ENCODE data around the gene MT1B. TPM values are rescaled to one million over a fixed set of nuclear protein-coding genes. Genes with fewer than 3 reads are reported as not detected.

MT1B gene
- total RNA-seq, 2 experiments from 2014 or later: not detected

GRCh38 chr16:56643080-56643778 is 8.5 kb upstream of the MT1B start:
- H3K27ac Mint-ChIP-seq: peak overlapping the region; percentile 9
- peaks cover 40% of the 10 kb centered on the region for H3K27me3 Mint-ChIP-seq (ENCODE audit: low read depth)
- peak; percentile 87 for DNase-seq
- intact Hi-C loops (cut with micrococcal nuclease): loop anchor here (1.0 to 2.0 kb wide), 8 partner anchors 14 to 128 kb away; partner anchors contain the start of genes MT1E, MT1F, MT1X and MT2A
- H3K9me3 Mint-ChIP-seq: no peaks in the 10 kb centered on the region
- no peaks in the 10 kb centered on the region for H3K36me3 Mint-ChIP-seq (ENCODE audit: low read depth)
- CTCF ChIA-PET: interaction anchor here (0.5 to 1.7 kb wide), 17 partner anchors 13 to 130 kb away, joined by 3 to 7 read pairs (median 5); partner anchors contain the start of gene MT4
- H3K4me3 Mint-ChIP-seq: peak overlapping the region; percentile 46
- peaks cover 21% of the 10 kb centered on the region for H3K4me1 Mint-ChIP-seq (ENCODE audit: low read depth)

DNA sequence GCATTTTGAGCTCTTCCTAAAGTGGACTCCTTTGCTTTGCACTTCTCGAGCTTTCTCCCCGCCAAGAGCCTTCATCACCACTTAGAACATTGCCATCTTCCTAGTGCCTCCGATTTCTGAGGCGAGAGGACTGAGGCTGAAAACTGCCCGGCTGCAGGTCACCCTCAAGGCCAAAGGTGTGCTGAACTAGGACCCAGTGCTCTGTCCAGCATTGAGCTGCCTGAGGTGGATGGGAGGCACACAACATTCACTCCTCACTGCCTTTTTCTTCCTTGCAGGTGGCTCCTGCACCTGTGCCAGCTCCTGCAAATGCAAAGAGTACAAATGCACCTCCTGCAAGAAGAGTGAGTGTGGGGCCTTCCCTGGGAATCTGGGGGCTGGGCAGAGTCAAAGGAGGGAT is 7.9 kb upstream of the MT1B start:
- Mint-ChIP-seq H3K36me3 (ENCODE audit: low read depth) (no peaks in the 10 kb centered on the region), H3K27ac (peak overlapping the region; percentile 9), H3K4me1 (ENCODE audit: low read depth) (peaks cover 18% of the 10 kb centered on the region), H3K27me3 (ENCODE audit: low read depth) (peaks cover 42% of the 10 kb centered on the region), H3K4me3 (peak overlapping the region; percentile 46), H3K9me3 (no peaks in the 10 kb centered on the region)
- intact Hi-C loops (cut with micrococcal nuclease): loop anchor here (1.0 to 2.0 kb wide), 8 partner anchors 13 to 129 kb away; partner anchors contain the start of genes MT1E, MT1F, MT1X and MT2A
- CTCF ChIA-PET: interaction anchor here (0.5 to 1.7 kb wide), 17 partner anchors 13 to 130 kb away, joined by 3 to 7 read pairs (median 5); partner anchors contain the start of gene MT4
- DNase-seq: no peak

- CTCF ChIA-PET: interaction anchor here (1.0 kb wide), 1 partner anchor 69 kb away, joined by 3 read pairs; no protein-coding TSS in a partner anchor
- no peaks in the 10 kb centered on the region for H3K9me3 Mint-ChIP-seq
- no peak overlapping the region for H3K27ac Mint-ChIP-seq
- no peak overlapping the region for H3K4me3 Mint-ChIP-seq
- H3K27me3 Mint-ChIP-seq (ENCODE audit: low read depth): peaks cover 33% of the 10 kb centered on the region
- peaks cover 18% of the 10 kb centered on the region for H3K4me1 Mint-ChIP-seq (ENCODE audit: low read depth)
- no peak for DNase-seq
- intact Hi-C loops (cut with micrococcal nuclease): no loop called here
- H3K36me3 Mint-ChIP-seq (ENCODE audit: low read depth): no peaks in the 10 kb centered on the region
These were observed 6.4 kb upstream of the MT1B start for GRCh38 chr16:56645311-56645710.

DNA sequence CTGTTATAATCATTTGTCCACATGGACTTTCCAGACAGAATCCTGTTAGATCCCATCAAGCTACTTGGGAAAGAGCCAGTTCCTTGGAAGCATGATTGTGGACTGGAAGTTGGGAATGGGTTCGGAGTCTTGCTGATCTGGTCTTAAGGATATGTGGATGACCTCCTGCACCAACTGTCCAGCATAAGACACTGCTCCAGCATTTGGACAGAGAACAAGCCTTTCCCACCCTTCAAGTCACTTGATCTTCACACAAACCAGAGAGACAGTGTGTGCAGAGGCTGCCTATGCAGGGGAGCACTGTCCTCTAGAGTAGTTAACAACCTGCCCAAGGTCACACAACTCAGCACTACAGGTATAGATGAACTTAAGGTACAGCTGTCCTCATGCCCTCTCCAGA is 5.8 kb upstream of the MT1B start:
- CTCF ChIA-PET: interaction anchor here (0.9 kb wide), 1 partner anchor 56 kb away, joined by 5 read pairs; no protein-coding TSS in a partner anchor
- H3K4me1 Mint-ChIP-seq (ENCODE audit: low read depth): peaks cover 18% of the 10 kb centered on the region
- H3K9me3 Mint-ChIP-seq: no peaks in the 10 kb centered on the region
- H3K4me3 Mint-ChIP-seq: no peak overlapping the region
- no peak for DNase-seq
- no peaks in the 10 kb centered on the region for H3K36me3 Mint-ChIP-seq (ENCODE audit: low read depth)
- H3K27ac Mint-ChIP-seq: no peak overlapping the region
- intact Hi-C loops (cut with micrococcal nuclease): no loop called here
- peaks cover 28% of the 10 kb centered on the region for H3K27me3 Mint-ChIP-seq (ENCODE audit: low read depth)

- CTCF ChIA-PET: interaction anchor here (0.5 kb wide), 1 partner anchor 38 kb away, joined by 3 read pairs; no protein-coding TSS in a partner anchor
- Mint-ChIP-seq H3K4me3 (no peak overlapping the region), H3K9me3 (no peaks in the 10 kb centered on the region), H3K27me3 (ENCODE audit: low read depth) (peaks cover 21% of the 10 kb centered on the region), H3K4me1 (ENCODE audit: low read depth) (peaks cover 14% of the 10 kb centered on the region), H3K36me3 (ENCODE audit: low read depth) (no peaks in the 10 kb centered on the region), H3K27ac (no peak overlapping the region)
- intact Hi-C loops (cut with micrococcal nuclease): no loop called here
- no peak for DNase-seq
These were observed 3.9 kb upstream of the MT1B start for GRCh38 chr16:56647641-56648431.

DNA sequence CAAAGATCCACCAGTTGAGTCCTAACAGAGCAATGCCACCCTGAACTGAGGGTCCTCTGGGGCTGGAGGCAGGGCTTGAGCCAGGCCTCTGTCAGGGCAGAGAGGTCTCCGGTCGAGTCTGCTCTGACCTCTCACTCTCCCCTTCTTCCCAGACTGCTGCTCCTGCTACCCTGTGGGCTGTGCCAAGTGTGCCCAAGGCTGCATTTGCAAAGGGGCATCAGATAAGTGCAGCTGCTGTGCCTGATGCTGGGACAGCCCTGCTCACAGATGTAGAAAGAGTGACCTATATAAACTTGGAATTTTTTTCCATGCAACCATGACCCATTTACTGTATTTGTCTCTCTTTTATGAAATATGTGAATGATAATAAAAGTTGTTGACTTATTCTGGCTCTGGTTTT is 2.4 kb upstream of the MT1B start:
- H3K27me3 Mint-ChIP-seq (ENCODE audit: low read depth): peaks cover 20% of the 10 kb centered on the region
- intact Hi-C loops (cut with micrococcal nuclease): no loop called here
- H3K9me3 Mint-ChIP-seq: no peaks in the 10 kb centered on the region
- no peaks in the 10 kb centered on the region for H3K36me3 Mint-ChIP-seq (ENCODE audit: low read depth)
- H3K4me3 Mint-ChIP-seq: no peak overlapping the region
- no peak overlapping the region for H3K27ac Mint-ChIP-seq
- CTCF ChIA-PET: interaction anchor here (0.9 kb wide), 1 partner anchor 75 kb away, joined by 3 read pairs; no protein-coding TSS in a partner anchor
- DNase-seq: no peak
- peaks cover 1% of the 10 kb centered on the region for H3K4me1 Mint-ChIP-seq (ENCODE audit: low read depth)

DNA sequence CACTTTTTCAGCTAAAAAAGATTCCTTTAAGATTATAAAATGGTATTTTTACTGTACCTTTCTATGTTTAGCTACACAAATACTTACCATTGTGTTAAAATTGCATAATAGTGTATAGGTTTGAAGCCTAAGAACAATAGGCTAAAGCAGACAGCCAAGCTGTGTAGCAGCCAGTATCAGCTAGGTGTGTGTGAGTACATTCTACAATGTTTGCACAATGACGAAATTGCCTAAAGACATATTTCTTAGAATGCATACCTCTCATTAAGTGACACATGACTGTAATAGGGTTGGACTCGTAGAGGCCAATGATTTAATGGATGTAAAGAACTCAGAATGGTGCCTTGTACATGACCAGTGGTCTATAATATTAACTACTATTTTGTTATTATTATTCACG is 1.9 kb upstream of the MT1B start:
- Mint-ChIP-seq H3K4me1 (ENCODE audit: low read depth) (no peaks in the 10 kb centered on the region), H3K9me3 (no peaks in the 10 kb centered on the region), H3K27me3 (ENCODE audit: low read depth) (peaks cover 20% of the 10 kb centered on the region), H3K4me3 (no peak overlapping the region), H3K36me3 (ENCODE audit: low read depth) (no peaks in the 10 kb centered on the region), H3K27ac (no peak overlapping the region)
- CTCF ChIA-PET: no interaction called here
- intact Hi-C loops (cut with micrococcal nuclease): no loop called here
- DNase-seq: no peak

GRCh38 chr16:56652600-56652999 is 914 bp downstream of the MT1B start:
- Mint-ChIP-seq H3K4me1 (ENCODE audit: low read depth) (peaks cover 3% of the 10 kb centered on the region), H3K36me3 (ENCODE audit: low read depth) (no peaks in the 10 kb centered on the region), H3K27me3 (ENCODE audit: low read depth) (peaks cover 16% of the 10 kb centered on the region), H3K9me3 (no peaks in the 10 kb centered on the region), H3K4me3 (no peak overlapping the region), H3K27ac (no peak overlapping the region)
- CTCF ChIA-PET: interaction anchor here (0.6 to 1.1 kb wide), 2 partner anchors 21 to 75 kb away, joined by 3 read pairs; no protein-coding TSS in a partner anchor
- DNase-seq: no peak
- intact Hi-C loops (cut with micrococcal nuclease): no loop called here

- intact Hi-C loops (cut with micrococcal nuclease): no loop called here
- CTCF ChIA-PET: interaction anchor here (0.6 to 1.1 kb wide), 2 partner anchors 20 to 76 kb away, joined by 3 read pairs; no protein-coding TSS in a partner anchor
- no peaks in the 10 kb centered on the region for H3K9me3 Mint-ChIP-seq
These were observed 1.5 kb downstream of the MT1B start for GRCh38 chr16:56653218-56653617.

GRCh38 chr16:56657555-56658326 is 6.1 kb downstream of the MT1B start, which contains the start of gene MT1F:
Gene MT1F (plus strand): TSS chr16:56657959. CDS start chr16:56658059, 100 bp downstream.
- Mint-ChIP-seq H3K27ac (peak within 1 kb of the TSS; percentile 41), H3K9me3 (no peaks in the 10 kb centered on the region), H3K4me1 (ENCODE audit: low read depth) (peaks cover 18% of the 10 kb centered on the region), H3K4me3 (peak within 1 kb of the TSS; percentile 91), H3K27me3 (ENCODE audit: low read depth) (no peaks in the 10 kb centered on the region), H3K36me3 (ENCODE audit: low read depth) (no peaks in the 10 kb centered on the region)
- CTCF ChIA-PET: interaction anchor here (0.9 kb wide), 1 partner anchor 44 kb away, joined by 5 read pairs; no protein-coding TSS in a partner anchor
- peak; percentile 83 for DNase-seq
- intact Hi-C loops (cut with micrococcal nuclease): loop anchor here (1.0 to 5.0 kb wide), 4 partner anchors 14 to 49 kb away; partner anchors contain the start of genes MT1X and MT2A

More at GRCh38 chr16:56653218-56653617, 1.5 kb downstream of the MT1B start:
- peaks cover 8% of the 10 kb centered on the region for H3K4me1 Mint-ChIP-seq (ENCODE audit: low read depth)
- H3K4me3 Mint-ChIP-seq: no peak overlapping the region
- DNase-seq: no peak
- H3K27me3 Mint-ChIP-seq (ENCODE audit: low read depth): peaks cover 13% of the 10 kb centered on the region
- no peaks in the 10 kb centered on the region for H3K36me3 Mint-ChIP-seq (ENCODE audit: low read depth)
- no peak overlapping the region for H3K27ac Mint-ChIP-seq

DNA sequence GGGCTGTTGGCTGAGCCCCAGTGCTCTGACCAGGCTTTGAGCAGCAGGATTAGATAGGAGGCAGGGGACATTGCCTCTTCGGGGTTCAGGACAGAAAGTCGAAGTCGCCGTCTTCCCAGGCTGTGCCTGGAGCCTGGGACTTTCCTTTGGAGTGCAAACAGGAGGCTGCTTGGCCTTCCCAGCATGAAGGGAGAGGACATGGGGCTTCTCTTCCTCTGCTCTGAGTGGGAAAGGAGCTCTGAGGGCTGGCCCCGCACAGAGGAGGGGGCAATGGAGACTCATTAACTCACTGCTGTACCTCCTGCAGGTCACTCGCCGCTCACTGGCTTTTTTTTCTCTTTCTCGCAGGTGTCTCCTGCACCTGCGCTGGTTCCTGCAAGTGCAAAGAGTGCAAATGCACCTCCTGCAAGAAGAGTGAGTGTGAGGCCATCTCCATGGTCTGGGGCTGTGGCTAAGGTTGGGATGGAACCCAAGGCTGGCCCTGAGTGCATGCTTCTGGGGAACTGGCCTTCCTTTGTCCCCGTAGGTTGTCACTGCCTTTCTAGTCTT is 6.7 kb downstream of the MT1B start:
- no peak overlapping the region for H3K27ac Mint-ChIP-seq
- no peaks in the 10 kb centered on the region for H3K36me3 Mint-ChIP-seq (ENCODE audit: low read depth)
- H3K4me1 Mint-ChIP-seq (ENCODE audit: low read depth): peaks cover 20% of the 10 kb centered on the region
- CTCF ChIA-PET: interaction anchor here (0.9 kb wide), 1 partner anchor 43 kb away, joined by 5 read pairs; no protein-coding TSS in a partner anchor
- no peaks in the 10 kb centered on the region for H3K9me3 Mint-ChIP-seq
- peak overlapping the region; percentile 91 for H3K4me3 Mint-ChIP-seq
- intact Hi-C loops (cut with micrococcal nuclease): loop anchor here (5.0 kb wide), 1 partner anchor 44 kb away; no protein-coding TSS in a partner anchor
- DNase-seq: no peak
- no peaks in the 10 kb centered on the region for H3K27me3 Mint-ChIP-seq (ENCODE audit: low read depth)

All from activated naive CD4-positive, alpha-beta T cell treated with anti-CD3 and anti-CD28 coated beads for 36 hours (primary cell).